RPMI7951 (cell line): ENCODE measurements around the gene CUEDC1. TPM values are rescaled to one million over a fixed set of nuclear protein-coding genes. Genes with fewer than 3 reads are reported as not detected.

ENCODE experiments used
- DNase-seq: peaks from one replicate; pipeline ENCODE4 v3.0.0-alpha.2; 2012; ENCODE audit warnings: low read depth
- total RNA-seq: library from RNA; depleted of rRNA; stranded (reverse); fragments of >200 nt; shearing (Covaris generic); gene quantifications from 2 replicates; pipeline ENCODE4 v1.2.3, GENCODE V29; 2014; rRNA removed

Gene CUEDC1
- total RNA-seq, 1 experiment from 2014 or later, result 6.6 TPM

GRCh38 chr17:57834146-57834741, 121.0 kb downstream of the CUEDC1 start:
- peak; percentile 68 for DNase-seq

GRCh38 chr17:57833179-57833939, 121.9 kb downstream of the CUEDC1 start:
- peak; percentile 70 for DNase-seq

GRCh38 chr17:57832314-57833178, 122.7 kb downstream of the CUEDC1 start:
- DNase-seq, result no peak

GRCh38 chr17:57830880-57831279, 124.3 kb downstream of the CUEDC1 start:
- DNase-seq, result no peak

- peak; percentile 22 for DNase-seq
These were observed 131.5 kb downstream of the CUEDC1 start for GRCh38 chr17:57823469-57824401.

GRCh38 chr17:57819867-57820266, 135.3 kb downstream of the CUEDC1 start:
- DNase-seq, result no peak

GRCh38 chr17:57819285-57819684, 135.9 kb downstream of the CUEDC1 start:
- DNase-seq, result no peak

- no peak for DNase-seq
These were observed 137.1 kb downstream of the CUEDC1 start for GRCh38 chr17:57818066-57818465.

- no peak for DNase-seq
These were observed 137.9 kb downstream of the CUEDC1 start for GRCh38 chr17:57817299-57817698.

GRCh38 chr17:57814421-57814820, 140.8 kb downstream of the CUEDC1 start:
- DNase-seq, result no peak

GRCh38 chr17:57811638-57812280, 143.5 kb downstream of the CUEDC1 start:
- no peak for DNase-seq

Other genes starting within 250 kb of the CUEDC1 start
- not detected in 2 replicates for gene CCDC182, start 210.1 kb downstream of the CUEDC1 start, total RNA-seq
- 16.3 and 36.6 TPM in 2 replicates for gene MRPS23, start 105.4 kb downstream of the CUEDC1 start, total RNA-seq
- gene VEZF1, start 32.8 kb upstream of the CUEDC1 start, total RNA-seq, result 65.2 and 78.7 TPM in 2 replicates
- gene SRSF1, start 51.8 kb upstream of the CUEDC1 start, total RNA-seq, result 330 and 331 TPM in 2 replicates
- gene DYNLL2, start 128.0 kb upstream of the CUEDC1 start, total RNA-seq, result 7.6 and 8.0 TPM in 2 replicates
- gene OR4D1, start 193.0 kb upstream of the CUEDC1 start, total RNA-seq, result not detected in 2 replicates
- gene OR4D2, start 211.6 kb upstream of the CUEDC1 start, total RNA-seq, result not detected in 2 replicates
- not detected in 2 replicates for gene EPX, start 237.3 kb upstream of the CUEDC1 start, total RNA-seq